Fibroblast of lung (primary cell): ENCODE measurements around the gene TRIM68. TPM values are rescaled to one million over a fixed set of nuclear protein-coding genes. Genes with fewer than 3 reads are reported as not detected.
A peak's percentile ranks its signal among the peaks of the same experiment; 100 is the strongest.

Source experiments
- DNase-seq, 2 donors: peaks; one replicate each; pipeline versions ENCODE4 v3.0.0 to v3.0.0-alpha.2; 2010; ENCODE audit warnings: low read depth in 2 of 2
- H2AFZ ChIP-seq: 2 replicates; pipeline ENCODE4 v1.5.1; 2012; ENCODE audit warnings: low read length, control low read depth, inconsistent platforms
- H3K27ac ChIP-seq: 2 replicates; pipeline ENCODE4 v1.5.1; 2011; ENCODE audit warnings: low read length, control low read depth; ENCODE audit not compliant: insufficient read depth
- H3K27me3 ChIP-seq: 2 replicates; pipeline ENCODE4 v1.5.1; 2011; ENCODE audit warnings: mild to moderate bottlenecking, low read length; ENCODE audit not compliant: control insufficient read depth, insufficient read depth
- H3K36me3 ChIP-seq: 2 replicates; pipeline ENCODE4 v1.5.1; 2011; ENCODE audit warnings: low read length; ENCODE audit not compliant: control insufficient read depth, insufficient read depth
- H3K4me1 ChIP-seq: 2 replicates; pipeline ENCODE4 v1.5.1; 2011; ENCODE audit warnings: low read length; ENCODE audit not compliant: control insufficient read depth, insufficient read depth; ENCODE audit errors: extremely low read depth
- H3K4me2 ChIP-seq: 2 replicates; pipeline ENCODE4 v1.5.1; 2011; ENCODE audit warnings: low read length, control low read depth; ENCODE audit not compliant: insufficient read depth; ENCODE audit errors: extremely low read depth
- H3K4me3 ChIP-seq, 4 experiments: fragments of 200-600 bp in 1 of 4; sonication (generic) in 1 of 4; replicated peaks in 1 of 4; 2 replicates each; pipeline ENCODE4 v1.5.1; 2011 to 2016; ENCODE audit warnings: low read length in 4 of 4, low read depth in 3 of 4, mild to moderate bottlenecking in 3 of 4, control low read depth in 2 of 4, inconsistent platforms in 1 of 4, mixed read lengths in 1 of 4; ENCODE audit not compliant: insufficient read depth in 1 of 4; ENCODE audit errors: control extremely low read depth in 1 of 4
- H3K79me2 ChIP-seq: 2 replicates; pipeline ENCODE4 v1.5.1; 2012; ENCODE audit warnings: mild to moderate bottlenecking, low read length, inconsistent platforms; ENCODE audit not compliant: control insufficient read depth, insufficient read depth
- H3K9ac ChIP-seq: 2 replicates; pipeline ENCODE4 v1.5.1; 2011; ENCODE audit warnings: mild to moderate bottlenecking, low read length, control low read depth; ENCODE audit not compliant: insufficient read depth
- H3K9me3 ChIP-seq: 2 replicates; pipeline ENCODE4 v1.5.1; 2012; ENCODE audit warnings: low read depth, low read length; ENCODE audit not compliant: control insufficient read depth, insufficient read depth
- H4K20me1 ChIP-seq: 2 replicates; pipeline ENCODE4 v1.5.1; 2011; ENCODE audit warnings: low read length; ENCODE audit not compliant: control insufficient read depth, insufficient read depth; ENCODE audit errors: extremely low read depth
- CTCF ChIP-seq, 2 donors: IDR thresholded peaks in 1 of 2; conservative IDR thresholded peaks in 1 of 2; 1 replicate in 1 of 2; 2 replicates in 1 of 2; pipeline ENCODE4 v1.5.1; 2011 to 2012; ENCODE audit warnings: low read length in 2 of 2, control low read depth in 1 of 2, inconsistent platforms in 1 of 2, low read depth in 1 of 2, mild to moderate bottlenecking in 1 of 2
- EZH2 ChIP-seq: IDR thresholded peaks from 2 replicates; pipeline ENCODE4 v1.5.1; 2012; ENCODE audit warnings: low read length, control low read depth, mild to moderate bottlenecking; ENCODE audit errors: missing control alignments
- polyA plus RNA-seq, 2 donors: library from polyadenylated mRNA; depleted of rRNA in 1 of 2; stranded (reverse) in 1 of 2; unstranded in 1 of 2; fragments of >200 nt; gene quantifications; 2 replicates each; pipeline ENCODE4 v1.2.1, GENCODE V29; 2011 to 2012; ENCODE audit warnings: missing spikeins in 1 of 2
- total RNA-seq: library from RNA; depleted of rRNA; stranded (reverse); fragments of >200 nt; gene quantifications from 2 replicates; pipeline ENCODE4 v1.2.1, GENCODE V29; 2014

TRIM68 gene
- total and polyA plus RNA-seq, 2 donors (not counting 1 experiment from before 2014, with no cell fraction given): 6.5 to 11.1 TPM

GRCh38 chr11:4636962-4637661 lies 29.1 kb upstream of the TRIM68 start, which contains the start of gene OR51D1:
Gene OR51D1, plus strand, starts transcription at chr11:4637477. Its CDS starts 2,314 bp downstream, at chr11:4639791.
- H3K79me2 ChIP-seq: no peaks in the 10 kb centered on the region
- no peaks in the 10 kb centered on the region for H3K9me3 ChIP-seq
- no peak within 1 kb of the TSS for H3K27ac ChIP-seq
- DNase-seq: peak; percentile 37 to 59
- no peak within 1 kb of the TSS for H3K4me3 ChIP-seq
- no peaks in the 10 kb centered on the region for H3K36me3 ChIP-seq
- peak within 1 kb of the TSS; percentile 6 for H2AFZ ChIP-seq
- no peaks in the 10 kb centered on the region for H4K20me1 ChIP-seq
- no peak within 1 kb of the TSS for H3K9ac ChIP-seq
- peak within 1 kb of the TSS; percentile 11 for H3K4me2 ChIP-seq
- TF ChIP-seq CTCF (conservative IDR thresholded peaks at IDR 0.05 in 1 of 2, IDR thresholded peaks at IDR 0.05 in 1 of 2; ENCODE audit: low read depth in 1 of 2, low read length in 2 of 2): peak; percentile 96
- no peak for TF ChIP-seq EZH2
- H3K27me3 ChIP-seq: no peaks in the 10 kb centered on the region
- no peaks in the 10 kb centered on the region for H3K4me1 ChIP-seq

DNA sequence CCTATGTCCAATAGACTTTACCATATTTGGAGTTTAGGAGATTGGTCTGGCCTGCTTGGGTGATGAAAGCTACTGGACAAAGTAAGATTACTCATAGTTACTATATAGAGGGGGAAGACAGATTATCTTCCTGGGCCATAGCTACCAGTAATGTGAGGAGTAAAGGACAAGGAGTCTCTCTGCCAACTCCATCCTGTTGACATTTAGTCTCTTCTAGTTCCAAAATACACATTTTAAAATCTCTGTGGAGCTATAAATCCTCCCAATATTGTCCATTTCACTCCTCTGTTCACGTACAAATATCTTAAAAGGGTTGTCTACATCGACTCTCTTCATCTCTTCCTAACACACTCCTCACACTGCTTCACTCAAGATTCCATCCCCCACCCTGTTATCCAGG lies 28.1 kb upstream of the TRIM68 start:
- no peak overlapping the region for H3K4me3 ChIP-seq
- no peaks in the 10 kb centered on the region for H4K20me1 ChIP-seq
- DNase-seq: no peak
- no peaks in the 10 kb centered on the region for H3K9me3 ChIP-seq
- H3K4me1 ChIP-seq: no peaks in the 10 kb centered on the region
- no peak overlapping the region for H2AFZ ChIP-seq
- no peak for TF ChIP-seq CTCF (conservative IDR thresholded peaks at IDR 0.05 in 1 of 2, IDR thresholded peaks at IDR 0.05 in 1 of 2; ENCODE audit: low read depth in 1 of 2, low read length in 2 of 2)
- TF ChIP-seq EZH2: no peak
- H3K4me2 ChIP-seq: no peak overlapping the region
- H3K9ac ChIP-seq: no peak overlapping the region
- H3K79me2 ChIP-seq: no peaks in the 10 kb centered on the region
- H3K27ac ChIP-seq: no peak overlapping the region
- no peaks in the 10 kb centered on the region for H3K27me3 ChIP-seq
- no peaks in the 10 kb centered on the region for H3K36me3 ChIP-seq

- Histone ChIP-seq H3K4me1 (no peaks in the 10 kb centered on the region), H3K27ac (no peak overlapping the region), H3K4me3 (no peak overlapping the region), H3K27me3 (no peaks in the 10 kb centered on the region), H3K36me3 (no peaks in the 10 kb centered on the region), H2AFZ (no peak overlapping the region), H3K79me2 (no peaks in the 10 kb centered on the region), H3K9ac (no peak overlapping the region), H3K9me3 (no peaks in the 10 kb centered on the region), H3K4me2 (no peak overlapping the region), H4K20me1 (no peaks in the 10 kb centered on the region)
- TF ChIP-seq EZH2: no peak
- TF ChIP-seq CTCF (conservative IDR thresholded peaks at IDR 0.05 in 1 of 2, IDR thresholded peaks at IDR 0.05 in 1 of 2; ENCODE audit: low read depth in 1 of 2, low read length in 2 of 2): peak; percentile 58 to 66
- peak; percentile 41 to 76 for DNase-seq
Observed at GRCh38 chr11:4626207-4627099, 18.4 kb upstream of the TRIM68 start.
